ENCODE results near the gene PRX.

DNA sequence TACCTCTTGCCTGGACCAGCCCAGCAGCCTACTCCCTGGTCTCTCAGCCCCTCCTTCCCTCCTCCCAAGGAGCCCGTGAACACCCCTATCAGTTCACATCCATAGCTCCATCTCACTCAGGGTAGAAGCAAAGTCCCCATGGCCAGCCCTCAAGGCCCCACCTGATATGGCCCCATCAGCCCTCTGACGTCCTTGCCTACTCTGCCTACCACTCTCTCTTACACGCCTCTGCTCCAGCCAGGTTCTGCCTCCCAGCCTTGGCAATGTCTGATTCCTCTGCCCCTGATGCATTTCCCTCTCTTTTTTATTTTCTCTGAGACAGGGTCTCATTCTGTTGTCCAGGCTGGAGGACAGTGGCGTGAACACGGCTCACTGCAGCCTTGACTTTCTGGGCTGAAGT, 38.8 kb upstream of the PRX start:
- TF ChIP-seq, protein P1, sequence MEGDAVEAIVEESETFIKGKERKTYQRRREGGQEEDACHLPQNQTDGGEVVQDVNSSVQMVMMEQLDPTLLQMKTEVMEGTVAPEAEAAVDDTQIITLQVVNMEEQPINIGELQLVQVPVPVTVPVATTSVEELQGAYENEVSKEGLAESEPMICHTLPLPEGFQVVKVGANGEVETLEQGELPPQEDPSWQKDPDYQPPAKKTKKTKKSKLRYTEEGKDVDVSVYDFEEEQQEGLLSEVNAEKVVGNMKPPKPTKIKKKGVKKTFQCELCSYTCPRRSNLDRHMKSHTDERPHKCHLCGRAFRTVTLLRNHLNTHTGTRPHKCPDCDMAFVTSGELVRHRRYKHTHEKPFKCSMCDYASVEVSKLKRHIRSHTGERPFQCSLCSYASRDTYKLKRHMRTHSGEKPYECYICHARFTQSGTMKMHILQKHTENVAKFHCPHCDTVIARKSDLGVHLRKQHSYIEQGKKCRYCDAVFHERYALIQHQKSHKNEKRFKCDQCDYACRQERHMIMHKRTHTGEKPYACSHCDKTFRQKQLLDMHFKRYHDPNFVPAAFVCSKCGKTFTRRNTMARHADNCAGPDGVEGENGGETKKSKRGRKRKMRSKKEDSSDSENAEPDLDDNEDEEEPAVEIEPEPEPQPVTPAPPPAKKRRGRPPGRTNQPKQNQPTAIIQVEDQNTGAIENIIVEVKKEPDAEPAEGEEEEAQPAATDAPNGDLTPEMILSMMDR (IDR thresholded peaks at IDR 0.05): no peak
- TF ChIP-seq POLR2A (IDR thresholded peaks at IDR 0.05) (no peak), EP300 (IDR thresholded peaks at IDR 0.05) (no peak)
